Ovary (tissue), 3 donors: ENCODE measurements around the gene DIMT1.

Source experiments
- EP300 ChIP-seq: sonication (generic); formaldehyde crosslinking; IDR thresholded peaks from one replicate; pipeline ENCODE4 v1.6.1; 2017; ENCODE audit warnings: antibody characterized with exemption
- TF ChIP-seq, protein P1 (sequence below), 3 donors: fragments of 450-650 bp in 2 of 3; fragments of 200-600 bp in 1 of 3; IDR thresholded peaks; one replicate each; pipeline versions ENCODE4 v1.5.1 to v1.8.0; 2016 to 2022; ENCODE audit warnings: antibody characterized with exemption in 3 of 3, mild to moderate bottlenecking in 1 of 3
- donor health status: DM: no; HTN: no; CAD: no.

DNA sequence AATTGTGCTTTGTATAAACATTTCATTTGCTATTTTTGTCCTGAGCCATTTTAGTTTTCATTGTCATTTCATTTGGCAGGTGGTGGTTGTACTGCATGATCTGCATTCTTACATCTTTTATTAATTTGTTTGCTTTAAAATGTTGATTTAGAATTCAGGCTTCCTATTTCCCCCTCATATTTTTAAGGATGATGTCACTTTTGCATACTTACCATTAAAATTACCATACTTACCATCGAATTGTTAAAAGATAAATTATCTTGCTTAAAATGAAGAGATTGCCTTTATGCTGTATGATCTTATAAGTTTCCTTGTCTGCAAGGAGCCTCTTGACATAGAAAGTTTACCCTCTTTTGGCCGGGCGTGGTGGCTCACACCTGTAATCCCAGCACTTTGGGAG lies 31.1 kb downstream of the DIMT1 start:
- TF ChIP-seq, protein P1, sequence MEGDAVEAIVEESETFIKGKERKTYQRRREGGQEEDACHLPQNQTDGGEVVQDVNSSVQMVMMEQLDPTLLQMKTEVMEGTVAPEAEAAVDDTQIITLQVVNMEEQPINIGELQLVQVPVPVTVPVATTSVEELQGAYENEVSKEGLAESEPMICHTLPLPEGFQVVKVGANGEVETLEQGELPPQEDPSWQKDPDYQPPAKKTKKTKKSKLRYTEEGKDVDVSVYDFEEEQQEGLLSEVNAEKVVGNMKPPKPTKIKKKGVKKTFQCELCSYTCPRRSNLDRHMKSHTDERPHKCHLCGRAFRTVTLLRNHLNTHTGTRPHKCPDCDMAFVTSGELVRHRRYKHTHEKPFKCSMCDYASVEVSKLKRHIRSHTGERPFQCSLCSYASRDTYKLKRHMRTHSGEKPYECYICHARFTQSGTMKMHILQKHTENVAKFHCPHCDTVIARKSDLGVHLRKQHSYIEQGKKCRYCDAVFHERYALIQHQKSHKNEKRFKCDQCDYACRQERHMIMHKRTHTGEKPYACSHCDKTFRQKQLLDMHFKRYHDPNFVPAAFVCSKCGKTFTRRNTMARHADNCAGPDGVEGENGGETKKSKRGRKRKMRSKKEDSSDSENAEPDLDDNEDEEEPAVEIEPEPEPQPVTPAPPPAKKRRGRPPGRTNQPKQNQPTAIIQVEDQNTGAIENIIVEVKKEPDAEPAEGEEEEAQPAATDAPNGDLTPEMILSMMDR (IDR thresholded peaks at IDR 0.05), result no peak
- TF ChIP-seq EP300, result no peak
